ENCODE measurements around the gene GNPTG. TPM values are rescaled to one million over a fixed set of nuclear protein-coding genes. Genes with fewer than 3 reads are reported as not detected.

Gene GNPTG
- total RNA-seq, 2 experiments from 2014 or later = 27.6 to 32.0 TPM

- no peak for DNase-seq
- Histone ChIP-seq H3K27ac (ENCODE audit: low read depth in 1 of 2, low read length in 2 of 2) (no peak overlapping the region), H3K36me3 (ENCODE audit: insufficient read depth, low read length) (peaks cover 70% of the 10 kb centered on the region), H3K9me3 (ENCODE audit: control insufficient read depth in 1 of 2, insufficient read depth in 1 of 2, low read length in 2 of 2) (no peaks in the 10 kb centered on the region), H3K4me3 (ENCODE audit: low read length) (no peak overlapping the region), H3K27me3 (ENCODE audit: control insufficient read depth in 1 of 2, insufficient read depth in 2 of 2, low read length in 2 of 2) (no peaks in the 10 kb centered on the region), H3K4me1 (ENCODE audit: insufficient read depth, low read length) (no peaks in the 10 kb centered on the region)
- no peak overlapping the region for H3K4me3 Mint-ChIP-seq
- H3K27me3 Mint-ChIP-seq = no peaks in the 10 kb centered on the region
- ATAC-seq (ENCODE audit: poor library complexity) = no peak
- no peak overlapping the region for H3K27ac Mint-ChIP-seq
- H3K9me3 Mint-ChIP-seq = no peaks in the 10 kb centered on the region
- peaks cover 51% of the 10 kb centered on the region for H3K36me3 Mint-ChIP-seq (ENCODE audit: low read depth)
- no peak for TF ChIP-seq CTCF (IDR thresholded peaks at IDR 0.05)
- intact Hi-C loops (cut with DNase I, micrococcal nuclease) = no loop called here
- ChIA-PET POLR2A (interaction anchor here (0.7 kb wide), 1 partner anchor 573 kb away, joined by 3 read pairs; no protein-coding TSS in a partner anchor), CTCF (no interaction called here)
- H3K4me1 Mint-ChIP-seq (ENCODE audit: low read depth) = no peaks in the 10 kb centered on the region
Observed at GRCh38 chr16:1398351-1398750, 46.6 kb downstream of the GNPTG start.

GRCh38 chr16:1398826-1399581, 47.3 kb downstream of the GNPTG start:
- CTCF ChIA-PET = no interaction called here
- Mint-ChIP-seq H3K4me3 (no peak overlapping the region), H3K27ac (no peak overlapping the region), H3K36me3 (ENCODE audit: low read depth) (peaks cover 54% of the 10 kb centered on the region), H3K4me1 (ENCODE audit: low read depth) (no peaks in the 10 kb centered on the region), H3K27me3 (no peaks in the 10 kb centered on the region), H3K9me3 (no peaks in the 10 kb centered on the region)
- H3K9me3 ChIP-seq (ENCODE audit: control insufficient read depth in 1 of 2, insufficient read depth in 1 of 2, low read length in 2 of 2) = no peaks in the 10 kb centered on the region
- ATAC-seq (ENCODE audit: poor library complexity) (no peak), DNase-seq (no peak)
- no peaks in the 10 kb centered on the region for H3K27me3 ChIP-seq (ENCODE audit: control insufficient read depth in 1 of 2, insufficient read depth in 2 of 2, low read length in 2 of 2)
- peaks cover 67% of the 10 kb centered on the region for H3K36me3 ChIP-seq (ENCODE audit: insufficient read depth, low read length)
- no peak for TF ChIP-seq CTCF (IDR thresholded peaks at IDR 0.05)
- H3K4me3 ChIP-seq (ENCODE audit: low read length) = no peak overlapping the region
- H3K27ac ChIP-seq (ENCODE audit: low read depth in 1 of 2, low read length in 2 of 2) = no peak overlapping the region
- intact Hi-C loops (cut with DNase I, micrococcal nuclease) = no loop called here
- no peaks in the 10 kb centered on the region for H3K4me1 ChIP-seq (ENCODE audit: insufficient read depth, low read length)
- POLR2A ChIA-PET = no interaction called here

- peaks cover 62% of the 10 kb centered on the region for H3K36me3 Mint-ChIP-seq (ENCODE audit: low read depth)
- no peaks in the 10 kb centered on the region for H3K27me3 Mint-ChIP-seq
- no peak overlapping the region for H3K4me3 Mint-ChIP-seq
- no peaks in the 10 kb centered on the region for H3K9me3 ChIP-seq (ENCODE audit: control insufficient read depth in 1 of 2, insufficient read depth in 1 of 2, low read length in 2 of 2)
- no peak for TF ChIP-seq CTCF (IDR thresholded peaks at IDR 0.05)
- POLR2A ChIA-PET = no interaction called here
- intact Hi-C loops (cut with DNase I, micrococcal nuclease) = no loop called here
- H3K4me1 Mint-ChIP-seq (ENCODE audit: low read depth) = peaks cover 5% of the 10 kb centered on the region
- CTCF ChIA-PET = no interaction called here
- H3K4me1 ChIP-seq (ENCODE audit: insufficient read depth, low read length) = no peaks in the 10 kb centered on the region
- H3K27me3 ChIP-seq (ENCODE audit: control insufficient read depth in 1 of 2, insufficient read depth in 2 of 2, low read length in 2 of 2) = no peaks in the 10 kb centered on the region
- H3K4me3 ChIP-seq (ENCODE audit: low read length) = no peak overlapping the region
- H3K9me3 Mint-ChIP-seq = no peaks in the 10 kb centered on the region
- no peak overlapping the region for H3K27ac ChIP-seq (ENCODE audit: low read depth in 1 of 2, low read length in 2 of 2)
- H3K36me3 ChIP-seq (ENCODE audit: insufficient read depth, low read length) = peaks cover 72% of the 10 kb centered on the region
- DNase-seq = no peak
- no peak overlapping the region for H3K27ac Mint-ChIP-seq
- ATAC-seq (ENCODE audit: poor library complexity) = no peak
Observed at GRCh38 chr16:1401061-1401757, 49.5 kb downstream of the GNPTG start.
